NB4 (cell line): ENCODE data around the gene RABGAP1.

Experiments
- POLR2A ChIP-seq: IDR thresholded peaks from 2 replicates; pipeline ENCODE4 v1.6.1; 2011; ENCODE audit warnings: mild to moderate bottlenecking; ENCODE audit not compliant: insufficient read length; ENCODE audit errors: extremely low read depth
- TF ChIP-seq, protein P1 (sequence below): IDR thresholded peaks from one replicate; pipeline ENCODE4 v1.5.1; 2012; ENCODE audit warnings: low read depth, low read length
- TF ChIP-seq, protein P2 (sequence below): IDR thresholded peaks from 2 replicates; pipeline ENCODE4 v1.6.1; 2011; ENCODE audit warnings: low read depth, low read length

DNA sequence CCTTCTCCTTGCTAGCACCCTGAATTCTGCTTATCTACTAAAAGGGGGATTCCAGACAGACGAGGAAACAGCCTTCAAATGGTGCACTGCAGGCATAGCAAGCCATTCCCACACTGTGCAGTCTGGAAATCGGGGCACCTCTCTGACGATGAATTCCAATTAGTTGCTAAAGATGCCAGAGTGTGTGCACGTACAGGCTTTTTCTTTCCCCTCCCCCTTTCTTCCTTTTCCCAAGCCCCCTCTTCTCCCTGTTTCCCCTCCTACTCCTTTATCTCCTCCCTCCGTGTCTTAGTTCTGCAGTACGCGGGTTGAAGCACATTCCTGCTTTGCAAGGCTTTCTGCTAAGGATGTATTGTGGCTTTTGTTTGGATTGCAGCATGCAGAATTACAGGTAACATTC lies 92.5 kb downstream of the RABGAP1 start, which contains the start of gene GPR21:
- no peak for TF ChIP-seq POLR2A
- TF ChIP-seq, protein P1, sequence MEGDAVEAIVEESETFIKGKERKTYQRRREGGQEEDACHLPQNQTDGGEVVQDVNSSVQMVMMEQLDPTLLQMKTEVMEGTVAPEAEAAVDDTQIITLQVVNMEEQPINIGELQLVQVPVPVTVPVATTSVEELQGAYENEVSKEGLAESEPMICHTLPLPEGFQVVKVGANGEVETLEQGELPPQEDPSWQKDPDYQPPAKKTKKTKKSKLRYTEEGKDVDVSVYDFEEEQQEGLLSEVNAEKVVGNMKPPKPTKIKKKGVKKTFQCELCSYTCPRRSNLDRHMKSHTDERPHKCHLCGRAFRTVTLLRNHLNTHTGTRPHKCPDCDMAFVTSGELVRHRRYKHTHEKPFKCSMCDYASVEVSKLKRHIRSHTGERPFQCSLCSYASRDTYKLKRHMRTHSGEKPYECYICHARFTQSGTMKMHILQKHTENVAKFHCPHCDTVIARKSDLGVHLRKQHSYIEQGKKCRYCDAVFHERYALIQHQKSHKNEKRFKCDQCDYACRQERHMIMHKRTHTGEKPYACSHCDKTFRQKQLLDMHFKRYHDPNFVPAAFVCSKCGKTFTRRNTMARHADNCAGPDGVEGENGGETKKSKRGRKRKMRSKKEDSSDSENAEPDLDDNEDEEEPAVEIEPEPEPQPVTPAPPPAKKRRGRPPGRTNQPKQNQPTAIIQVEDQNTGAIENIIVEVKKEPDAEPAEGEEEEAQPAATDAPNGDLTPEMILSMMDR: no peak
- TF ChIP-seq, protein P2, sequence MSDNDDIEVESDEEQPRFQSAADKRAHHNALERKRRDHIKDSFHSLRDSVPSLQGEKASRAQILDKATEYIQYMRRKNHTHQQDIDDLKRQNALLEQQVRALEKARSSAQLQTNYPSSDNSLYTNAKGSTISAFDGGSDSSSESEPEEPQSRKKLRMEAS: no peak
